HG03378 (cell line): ENCODE results near the gene RTEL1.
"Not testable (repeated sequence)": the region's sequence is repeated elsewhere in the genome, so short reads cannot be mapped to it uniquely, and the experiment has no call there.

Experiments used
- ATAC-seq: cut with Tn5 transposase; IDR thresholded peaks from one replicate; pipeline ENCODE4 v1.9.1; 2021; ENCODE audit warnings: mild to moderate bottlenecking, moderate library complexity; ENCODE audit not compliant: unreplicated experiment

The RTEL1 gene

GRCh38 chr20:63627751-63628245 is 30.3 kb upstream of the RTEL1 start:
- ATAC-seq = no peak

GRCh38 chr20:63628246-63628975 is 29.7 kb upstream of the RTEL1 start:
- no peak for ATAC-seq

DNA sequence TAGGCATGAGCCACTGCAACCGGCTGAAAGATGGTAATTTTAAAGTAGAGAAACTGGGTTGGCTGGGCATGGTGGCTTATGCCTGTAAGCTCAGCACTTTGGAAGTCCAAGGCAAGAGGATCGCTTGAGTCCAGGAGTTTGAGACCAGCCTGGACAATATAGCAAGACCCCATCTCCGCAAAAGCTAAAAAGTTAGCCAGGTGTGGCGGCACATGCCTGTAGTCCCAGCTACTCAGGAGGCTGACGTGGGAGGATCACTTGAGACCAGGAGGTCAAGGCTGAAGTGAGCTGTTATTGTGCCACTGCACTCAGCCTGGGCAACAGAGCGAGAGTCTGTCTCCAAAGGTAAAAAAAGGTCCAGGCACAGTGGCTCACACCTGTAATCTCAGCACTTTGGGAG is 27.2 kb upstream of the RTEL1 start:
- ATAC-seq = not testable (repeated sequence)

DNA sequence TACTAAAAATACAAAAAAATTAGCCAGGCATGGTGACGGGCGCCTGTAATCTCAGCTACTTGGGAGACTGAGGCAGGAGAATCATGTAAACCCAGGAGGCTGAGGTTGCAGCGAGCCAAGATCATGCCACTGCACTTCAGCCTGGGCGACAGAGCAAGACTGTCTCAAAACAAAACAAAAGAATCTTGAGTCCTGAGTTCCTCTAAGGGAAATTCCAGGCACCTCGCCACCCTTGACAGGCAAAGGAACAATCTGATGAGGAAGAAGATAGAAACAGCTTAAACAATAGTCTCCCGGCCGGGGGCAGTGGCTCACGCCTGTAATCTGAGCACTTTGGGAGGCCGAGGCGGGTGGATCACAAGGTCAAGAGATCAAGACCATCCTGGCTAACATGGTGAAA is 26.7 kb upstream of the RTEL1 start:
- ATAC-seq = not testable (repeated sequence)

DNA sequence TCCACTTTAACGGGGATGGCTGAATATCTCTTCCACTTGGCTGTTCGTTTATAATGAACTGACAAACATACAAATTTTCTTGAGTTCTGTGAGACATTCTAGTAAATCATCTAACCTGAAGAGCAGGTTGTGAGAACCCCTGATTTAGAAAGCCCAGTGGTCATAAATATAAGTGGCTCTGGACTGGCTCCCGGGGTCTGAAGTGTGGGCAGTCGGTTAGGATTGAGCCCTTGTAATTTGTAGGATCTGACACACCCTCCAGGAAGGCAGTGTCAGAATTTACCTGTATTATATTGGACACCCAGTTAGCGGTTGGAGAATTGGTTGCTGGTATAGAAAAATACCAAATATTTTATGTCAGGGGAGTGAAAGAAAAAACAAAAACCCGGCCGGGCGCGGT is 24.4 kb upstream of the RTEL1 start:
- ATAC-seq = no peak

DNA sequence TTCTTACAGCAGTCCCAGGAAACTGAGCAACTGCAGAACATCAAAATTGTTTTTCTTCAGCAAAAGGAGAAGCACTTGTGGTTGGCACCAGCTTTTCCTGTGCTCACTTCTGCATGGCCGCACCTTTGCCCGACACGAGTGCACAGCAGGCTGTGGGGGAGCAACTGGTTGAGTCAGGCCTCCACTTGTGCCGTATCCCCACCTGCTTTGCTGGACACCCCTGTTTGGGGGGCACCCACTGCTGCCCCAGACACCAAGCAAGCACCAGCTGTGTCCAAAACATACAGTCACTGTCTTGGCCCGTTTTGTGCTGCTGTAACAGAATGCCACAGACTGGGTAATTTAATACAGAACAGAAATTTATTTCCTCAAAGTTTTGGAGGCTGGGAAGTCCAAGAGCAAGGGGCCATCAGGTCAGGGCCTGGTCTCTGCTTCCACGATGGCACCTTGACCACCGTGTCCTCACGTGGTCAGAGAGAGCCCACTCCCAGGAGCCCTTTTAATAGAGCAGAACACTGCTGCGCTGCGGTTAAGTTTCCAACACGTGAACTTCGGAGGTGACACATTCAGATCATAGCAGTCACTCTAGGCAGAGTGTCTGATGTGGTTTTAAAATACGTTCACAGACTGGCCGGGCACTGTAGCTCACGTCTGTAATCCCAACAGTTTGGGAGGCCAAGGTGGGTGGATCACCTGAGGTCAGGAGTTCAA is 22.5 kb upstream of the RTEL1 start:
- peak; percentile 56 for ATAC-seq

DNA sequence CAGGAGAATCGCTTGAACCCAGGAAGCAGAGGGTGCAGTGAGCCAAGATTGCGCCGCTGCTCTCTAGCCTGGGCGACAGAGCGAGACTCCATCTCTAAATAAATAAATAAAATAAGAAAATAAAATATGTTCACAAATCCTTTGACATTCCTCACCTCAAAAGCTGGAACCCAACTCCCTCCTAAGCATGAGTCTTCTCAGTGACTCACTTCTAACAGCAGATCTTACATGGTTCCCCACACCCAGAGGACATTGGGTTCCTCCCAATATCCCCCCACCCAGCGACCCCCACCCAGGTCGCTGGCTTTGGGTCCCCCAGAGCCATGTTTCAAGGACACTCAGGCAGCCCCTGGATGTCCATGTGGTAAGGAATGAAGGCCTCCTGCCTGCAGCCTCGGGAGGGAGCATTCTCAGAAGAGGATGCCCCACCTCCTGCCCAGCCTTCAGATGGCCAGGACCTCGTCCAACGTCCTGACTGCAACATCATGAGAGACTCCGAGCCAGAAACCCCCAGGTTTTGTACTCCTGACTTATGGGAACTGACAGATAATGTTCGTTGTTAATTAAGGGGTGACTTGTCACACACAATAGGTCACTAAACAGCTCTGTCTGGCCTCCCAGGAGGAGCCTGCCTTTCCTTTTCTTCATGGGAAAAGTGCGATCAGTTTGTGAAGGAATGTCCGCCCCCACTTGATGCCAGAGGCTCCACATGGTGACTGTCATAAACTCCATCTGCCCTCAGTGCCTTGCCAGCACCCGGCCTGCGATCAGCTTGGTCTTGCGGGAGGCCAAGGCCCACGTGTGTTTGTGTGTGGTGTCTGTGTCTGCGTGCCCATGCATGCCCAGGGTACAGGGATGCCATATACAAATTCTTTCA is 21.1 kb upstream of the RTEL1 start:
- no peak for ATAC-seq

GRCh38 chr20:63639093-63639975 is 18.8 kb upstream of the RTEL1 start:
- no peak for ATAC-seq

DNA sequence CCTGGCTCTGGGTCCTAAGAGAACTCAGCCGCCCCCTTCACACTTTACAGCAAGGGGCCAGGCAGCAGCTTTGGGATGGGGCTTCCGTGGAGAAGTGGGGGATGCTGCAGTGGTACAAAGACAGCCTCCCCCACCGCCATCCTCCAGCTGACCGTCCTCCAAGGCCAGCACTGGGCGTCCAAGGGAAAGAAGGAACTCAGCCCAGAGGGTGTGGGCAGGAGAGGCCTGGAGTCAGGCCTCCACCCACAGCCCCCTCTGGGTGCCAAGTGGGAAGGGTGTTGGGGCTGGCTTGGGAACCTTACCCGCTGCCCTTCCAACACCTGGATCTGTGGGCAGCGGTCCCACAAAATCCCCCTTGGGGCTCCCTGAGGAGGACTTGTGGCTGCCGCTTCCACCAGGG is 18.0 kb upstream of the RTEL1 start:
- ATAC-seq = no peak

- not testable (repeated sequence) for ATAC-seq
Observed at GRCh38 chr20:63640686-63641085, 17.4 kb upstream of the RTEL1 start.

DNA sequence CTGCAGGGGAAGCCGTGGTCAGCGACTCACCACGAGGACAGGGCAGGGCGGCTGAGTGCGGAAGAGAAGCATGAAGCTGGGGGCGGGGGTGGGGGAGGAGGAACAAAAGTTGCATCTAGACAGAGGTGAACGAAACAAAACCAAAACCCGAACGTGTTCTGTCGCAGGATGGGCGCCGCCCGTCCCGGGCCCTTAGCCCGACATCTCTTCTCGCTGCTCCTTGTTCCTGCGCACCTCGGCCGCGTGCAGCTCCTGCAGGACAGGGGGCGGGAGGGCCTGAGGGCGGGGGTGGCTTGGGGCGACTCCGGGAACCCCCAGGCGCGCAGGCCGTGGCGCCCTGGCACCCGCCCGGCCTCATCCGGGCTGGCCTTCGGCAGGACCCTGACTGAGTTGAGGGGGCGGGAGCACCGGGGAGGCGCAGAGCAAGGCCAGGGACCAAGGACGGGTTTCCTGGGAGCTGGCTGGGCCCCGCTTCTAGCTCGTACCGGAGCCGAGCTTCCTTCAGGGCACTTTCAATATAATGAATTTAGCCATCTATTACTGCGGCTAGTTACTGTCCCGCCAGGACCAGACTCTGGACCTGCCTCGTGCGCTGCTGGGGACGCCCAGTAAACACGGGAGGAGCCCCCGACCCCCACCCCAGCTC is 16.8 kb upstream of the RTEL1 start:
- no peak for ATAC-seq

DNA sequence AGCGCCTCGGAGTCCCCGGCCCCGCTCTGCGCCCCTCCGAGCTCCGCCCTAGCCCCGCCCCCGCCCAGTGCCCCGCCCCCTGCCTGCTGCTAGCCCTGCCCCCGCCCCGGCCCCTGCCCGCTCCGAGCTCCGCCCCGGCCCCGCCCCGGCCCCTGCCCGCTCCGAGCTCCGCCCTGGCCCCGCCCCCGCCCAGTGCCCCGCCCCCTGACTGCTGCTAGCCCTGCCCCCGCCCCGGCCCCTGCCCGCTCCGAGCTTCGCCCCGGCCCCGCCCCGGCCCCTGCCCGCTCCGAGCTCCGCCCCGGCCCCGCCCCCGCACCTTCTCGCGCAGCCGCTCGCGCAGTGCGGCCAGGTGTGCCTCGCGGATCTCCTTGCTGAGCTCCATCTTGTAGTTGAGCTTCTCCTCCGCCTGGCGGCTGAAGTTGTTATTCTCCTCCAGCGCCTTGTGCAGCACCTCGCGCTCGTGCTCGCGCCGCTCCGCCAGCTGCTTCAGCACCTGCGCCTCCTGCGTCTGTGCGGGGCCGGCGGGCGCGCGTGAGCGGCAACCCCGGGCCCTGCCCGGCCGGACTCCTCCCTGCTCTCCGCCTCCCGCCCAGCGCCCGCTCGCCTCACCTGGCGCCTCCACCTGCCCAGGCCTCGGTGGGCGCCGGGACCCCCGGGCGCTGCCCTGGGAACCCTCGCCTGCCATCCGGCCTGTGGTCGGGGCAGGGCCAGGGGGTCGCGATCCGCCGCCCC is 16.2 kb upstream of the RTEL1 start:
- peak; percentile 68 for ATAC-seq

DNA sequence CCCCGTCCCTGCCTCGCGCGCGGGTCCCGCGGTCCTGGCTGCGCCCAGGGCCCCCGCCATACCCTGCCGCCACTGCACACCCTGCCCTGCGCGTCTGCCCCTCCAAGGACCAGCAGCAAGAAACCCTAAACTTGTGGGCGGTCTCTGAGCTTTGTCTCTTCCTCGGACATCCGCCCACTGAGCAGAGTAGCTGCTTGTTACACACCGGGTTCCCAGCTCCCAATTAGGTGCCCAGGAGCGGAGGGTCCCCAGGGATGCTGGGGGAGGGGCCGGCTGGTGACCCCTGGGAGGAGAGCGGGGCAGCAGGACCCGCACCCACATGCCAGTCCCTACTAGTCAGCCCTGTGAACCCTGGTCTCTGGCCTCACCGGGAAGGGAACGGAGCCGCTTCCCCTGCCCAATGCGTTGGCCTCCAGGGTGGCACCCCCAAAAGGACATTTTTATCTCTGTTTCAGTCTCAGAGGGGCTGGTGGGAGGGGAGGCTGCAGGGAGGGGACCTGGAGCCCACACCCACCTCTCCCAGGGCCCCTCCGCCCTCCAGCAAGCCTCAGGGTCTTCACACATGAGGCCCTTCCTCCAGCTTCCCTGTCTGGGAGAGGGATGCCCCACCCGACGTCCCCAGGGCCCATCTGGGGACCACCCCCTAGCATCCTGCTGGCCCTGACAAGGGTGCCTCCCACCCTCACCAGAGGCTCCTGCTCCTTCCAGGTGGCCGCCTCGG is 15.4 kb upstream of the RTEL1 start:
- ATAC-seq = no peak

- no peak for ATAC-seq
Observed at GRCh38 chr20:63643499-63643898, 14.6 kb upstream of the RTEL1 start.

DNA sequence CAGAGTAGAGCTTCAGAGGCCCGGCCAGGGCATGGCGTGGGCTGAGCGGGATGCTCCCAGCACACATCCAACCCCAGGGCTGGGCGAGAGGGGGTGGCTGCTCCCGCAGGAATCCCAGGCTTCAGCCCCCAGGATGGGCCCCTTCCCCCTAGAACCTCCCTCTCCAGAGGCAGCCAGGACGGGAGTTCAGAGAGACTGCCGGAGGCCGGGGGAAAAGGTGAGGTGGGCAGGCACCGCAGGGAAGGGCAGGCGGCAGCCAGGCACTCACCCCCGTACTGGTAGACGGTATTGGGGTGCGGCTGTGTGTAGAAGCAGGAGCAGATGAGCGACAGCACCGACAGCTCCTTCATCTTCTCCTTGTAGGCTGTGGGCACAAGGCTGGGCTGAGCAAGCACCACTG is 14.2 kb upstream of the RTEL1 start:
- ATAC-seq = no peak

DNA sequence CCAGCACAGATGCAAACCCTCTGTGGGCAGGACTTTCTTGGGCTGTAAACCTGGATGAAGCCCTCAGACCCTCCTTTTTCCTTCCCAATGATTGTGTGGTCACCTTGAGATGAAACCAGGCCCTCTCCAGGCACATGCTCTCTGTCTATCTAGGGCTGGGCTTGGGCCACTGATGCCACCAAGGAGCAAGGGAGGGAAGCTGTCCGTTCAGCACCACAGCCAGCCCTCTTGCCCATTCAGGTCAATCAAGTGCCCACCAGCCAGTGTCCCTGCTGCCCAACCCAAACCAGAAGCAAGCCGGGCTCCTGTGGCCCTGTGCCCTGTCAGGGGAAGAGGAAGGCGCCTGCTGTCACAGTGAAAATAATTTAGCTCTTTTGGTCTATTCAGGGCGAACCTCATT is 12.9 kb upstream of the RTEL1 start:
- no peak for ATAC-seq

DNA sequence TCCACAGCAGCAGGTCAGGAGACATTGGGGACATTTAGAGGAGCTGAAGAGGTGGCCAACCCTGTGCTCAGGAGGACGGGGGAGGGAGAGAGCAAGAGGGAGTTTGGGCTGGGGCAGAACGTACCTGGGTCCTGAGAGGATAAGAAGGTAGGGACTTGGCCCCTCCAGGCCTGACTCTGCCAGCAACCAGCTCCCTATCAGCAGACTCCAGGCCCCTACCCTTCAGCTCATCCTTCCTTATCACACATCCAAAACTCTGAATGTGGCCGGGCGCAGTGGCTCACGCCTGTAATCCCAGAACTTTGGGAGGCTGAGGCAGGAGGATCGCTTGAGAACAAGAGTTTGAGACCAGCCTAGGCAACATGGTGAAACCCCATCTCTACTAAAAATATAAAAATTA is 9.9 kb upstream of the RTEL1 start:
- no peak for ATAC-seq

GRCh38 chr20:63648895-63649589 is 9.1 kb upstream of the RTEL1 start:
- ATAC-seq = no peak
